SK-N-SH (cell line): ENCODE results near the gene RBM33. TPM values are rescaled to one million over a fixed set of nuclear protein-coding genes. Genes with fewer than 3 reads are reported as not detected.
A peak's percentile ranks its signal among the peaks of the same experiment; 100 is the strongest.

Source experiments
- CTCF ChIA-PET: fragments of 300-600, 350-600 bp; formaldehyde crosslinking; extraction: SDS; loops from one replicate; lab custom pipeline; 2021; lab: Yijun Ruan, JAX
- POLR2A ChIA-PET: fragments of 350-600 bp; sonication (Branson Sonifier 250); formaldehyde crosslinking; extraction: SDS; loops from one replicate; lab custom pipeline; 2020; ENCODE audit warnings: antibody characterized with exemption, inconsistent platforms; lab: Yijun Ruan, JAX
- DNase-seq: peaks from one replicate; pipeline ENCODE4 v3.0.0; 2012
- H2AFZ ChIP-seq: fragments of 200-600 bp; sonication (generic); 2 replicates; pipeline ENCODE4 v1.8.1; 2016; ENCODE audit warnings: antibody characterized with exemption, mild to moderate bottlenecking, low read depth
- H3F3A ChIP-seq: fragments of 200-600 bp; sonication (generic); replicated peaks from 2 replicates; pipeline ENCODE3; 2016; ENCODE audit warnings: antibody characterized with exemption, mild to moderate bottlenecking; ENCODE audit not compliant: insufficient read depth
- H3K27ac ChIP-seq, 2 experiments: fragments of 200-500 bp in 1 of 2; fragments of 200-600 bp in 1 of 2; sonication (Bioruptor generic) in 1 of 2; sonication (generic), shearing (Covaris generic) in 1 of 2; 2 replicates each; pipeline versions ENCODE4 v1.5.1 to v1.6.1; 2014 to 2016; ENCODE audit warnings: low read depth in 2 of 2, inconsistent platforms in 1 of 2, low read length in 1 of 2, mild to moderate bottlenecking in 1 of 2, mixed read lengths in 1 of 2
- H3K27me3 ChIP-seq: fragments of 200-600 bp; sonication (generic), shearing (Covaris generic); 2 replicates; pipeline ENCODE4 v1.6.1; 2016; ENCODE audit warnings: mixed run types; ENCODE audit not compliant: insufficient read depth
- H3K36me3 ChIP-seq, 2 experiments: fragments of 200-500 bp in 1 of 2; fragments of 200-600 bp in 1 of 2; sonication (Bioruptor generic) in 1 of 2; sonication (generic) in 1 of 2; replicated peaks in 1 of 2; 2 replicates each; pipeline versions ENCODE3 to v1.5.1; 2014 to 2016; ENCODE audit warnings: low read length in 1 of 2, mild to moderate bottlenecking in 1 of 2; ENCODE audit not compliant: insufficient read depth in 2 of 2, control insufficient read depth in 1 of 2
- H3K4me1 ChIP-seq, 2 experiments: fragments of 200-500 bp in 1 of 2; fragments of 200-600 bp in 1 of 2; sonication (Bioruptor generic) in 1 of 2; sonication (generic), shearing (Covaris generic) in 1 of 2; 2 replicates each; pipeline versions ENCODE4 v1.5.1 to v1.6.1; 2014 to 2016; ENCODE audit warnings: low read depth in 1 of 2, low read length in 1 of 2, mixed run types in 1 of 2; ENCODE audit not compliant: insufficient read depth in 2 of 2, control insufficient read depth in 1 of 2
- H3K4me2 ChIP-seq: fragments of 200-600 bp; sonication (generic), shearing (Covaris generic); 2 replicates; pipeline ENCODE4 v1.6.1; 2017; ENCODE audit warnings: mixed run types
- H3K4me3 ChIP-seq, 2 experiments: fragments of 200-500 bp in 1 of 2; fragments of 200-600 bp in 1 of 2; sonication (Bioruptor generic) in 1 of 2; sonication (generic), shearing (Covaris generic) in 1 of 2; 2 replicates each; pipeline versions ENCODE4 v1.5.1 to v1.8.1; 2014 to 2016; ENCODE audit warnings: low read depth in 2 of 2, inconsistent platforms in 1 of 2, low read length in 1 of 2, mild to moderate bottlenecking in 1 of 2, mixed read lengths in 1 of 2, moderate library complexity in 1 of 2
- H3K79me2 ChIP-seq: fragments of 200-600 bp; sonication (generic); 2 replicates; pipeline ENCODE4 v1.8.1; 2017; ENCODE audit warnings: mild to moderate bottlenecking; ENCODE audit not compliant: insufficient read depth
- H3K9ac ChIP-seq: fragments of 200-600 bp; sonication (generic); 2 replicates; pipeline ENCODE4 v1.6.1; 2017; ENCODE audit warnings: mixed run types
- H3K9me2 ChIP-seq: fragments of 200-600 bp; sonication (generic); 2 replicates; pipeline ENCODE4 v1.6.1; 2017; ENCODE audit warnings: mixed run types
- H3K9me3 ChIP-seq: fragments of 200-600 bp; sonication (generic); 2 replicates; pipeline ENCODE4 v1.6.1; 2017; ENCODE audit warnings: mixed run types, mild to moderate bottlenecking, moderate library complexity
- H4K20me1 ChIP-seq: fragments of 200-600 bp; sonication (generic); 2 replicates; pipeline ENCODE4 v1.6.1; 2017; ENCODE audit warnings: mild to moderate bottlenecking, mixed run types; ENCODE audit not compliant: insufficient read depth
- CHD2 ChIP-seq: fragments of 150-350 bp; IDR thresholded peaks from 2 replicates; pipeline ENCODE4 v1.6.1; 2018; ENCODE audit warnings: low read length; ENCODE audit not compliant: partially characterized antibody
- ELF1 ChIP-seq: IDR thresholded peaks from 2 replicates; pipeline ENCODE4 v1.4.0; 2012
- FOSL2 ChIP-seq: IDR thresholded peaks from 2 replicates; pipeline ENCODE4 v1.4.0; 2012; ENCODE audit warnings: low read depth, mild to moderate bottlenecking, moderate library complexity, borderline replicate concordance
- FOXJ3 ChIP-seq: sonication (generic); formaldehyde crosslinking; IDR thresholded peaks from 2 replicates; pipeline ENCODE4 v1.5.1; 2020; ENCODE audit warnings: mild to moderate bottlenecking, missing genetic modification reagents
- GABPA ChIP-seq: IDR thresholded peaks from 2 replicates; pipeline ENCODE4 v1.4.0; 2012; ENCODE audit warnings: low read depth, mild to moderate bottlenecking
- GATA2 ChIP-seq: sonication (generic); formaldehyde crosslinking; IDR thresholded peaks from 2 replicates; pipeline ENCODE4 v1.5.0; 2020; ENCODE audit warnings: mild to moderate bottlenecking, missing genetic modification reagents
- JUND ChIP-seq: IDR thresholded peaks from 2 replicates; pipeline ENCODE4 v1.4.0; 2012
- MAX ChIP-seq: IDR thresholded peaks from 2 replicates; pipeline ENCODE4 v1.4.0; 2012; ENCODE audit warnings: low read depth
- MXI1 ChIP-seq: IDR thresholded peaks from 2 replicates; pipeline ENCODE4 v1.6.1; 2012; ENCODE audit warnings: mild to moderate bottlenecking, low read depth, low read length, improper control_type of control experiment
- NFIC ChIP-seq: IDR thresholded peaks from 2 replicates; pipeline ENCODE4 v1.4.0; 2012; ENCODE audit warnings: borderline replicate concordance
- POLR2AphosphoS5 ChIP-seq: IDR thresholded peaks from 2 replicates; pipeline ENCODE4 v1.6.1; 2012; ENCODE audit warnings: low read depth, low read length
- RAD21 ChIP-seq: IDR thresholded peaks from 2 replicates; pipeline ENCODE4 v1.6.1; 2012; ENCODE audit warnings: mild to moderate bottlenecking, low read length
- RCOR1 ChIP-seq: fragments of 150-350 bp; IDR thresholded peaks from 2 replicates; pipeline ENCODE4 v1.6.1; 2017; ENCODE audit warnings: antibody characterized with exemption, low read length
- TAF1 ChIP-seq: IDR thresholded peaks from 2 replicates; pipeline ENCODE4 v1.6.1; 2012; ENCODE audit warnings: low read depth, mild to moderate bottlenecking, low read length, moderate library complexity, borderline replicate concordance
- TCF12 ChIP-seq: IDR thresholded peaks from 2 replicates; pipeline ENCODE4 v1.4.0; 2012
- TEAD4 ChIP-seq: IDR thresholded peaks from 2 replicates; pipeline ENCODE4 v1.4.0; 2012; ENCODE audit warnings: mild to moderate bottlenecking, borderline replicate concordance; ENCODE audit not compliant: insufficient read depth
- WGBS: methylation state at CpG from one replicate; pipeline ENCODE4 v1.1.6; 2017; ENCODE audit warnings: low lambda C conversion rate; 5-methylcytosine and 5-hydroxymethylcytosine counted together
- polyA plus RNA-seq, 3 experiments: library from polyadenylated mRNA; depleted of rRNA; stranded (reverse); fragments of >200 nt; gene quantifications; 2 replicates each; pipeline ENCODE4 v1.2.3, GENCODE V29; 2012
- TF ChIP-seq, protein P1 (sequence below): fragments of 200-600 bp; sonication (generic); IDR thresholded peaks from 2 replicates; pipeline ENCODE4 v1.6.1; 2017; ENCODE audit warnings: antibody characterized with exemption, mild to moderate bottlenecking, moderate library complexity
- TF ChIP-seq, protein P2 (sequence below): fragments of 150-350 bp; IDR thresholded peaks from 2 replicates; pipeline ENCODE4 v1.6.1; 2017; ENCODE audit warnings: antibody characterized with exemption, low read length, low read depth, borderline replicate concordance
- TF ChIP-seq, protein P3 (sequence below): IDR thresholded peaks from 2 replicates; pipeline ENCODE4; 2012
- TF ChIP-seq, protein P4 (sequence below): IDR thresholded peaks from 2 replicates; pipeline ENCODE4 v1.6.1; 2012; ENCODE audit warnings: mild to moderate bottlenecking, low read depth, low read length, moderate library complexity

RBM33 gene
- polyA plus RNA-seq, 1 of the 3 experiments (the other 2 are of a cell fraction): 13.8 TPM

GRCh38 chr7:155669717-155670505 lies 25.4 kb downstream of the RBM33 start:
- peak; percentile 39 for DNase-seq
- Histone ChIP-seq H3K27me3 (no peaks in the 10 kb centered on the region), H3K79me2 (peaks cover 94% of the 10 kb centered on the region), H2AFZ (no peak overlapping the region), H3K9me2 (no peaks in the 10 kb centered on the region), H3K4me2 (peak overlapping the region; percentile 59), H3K9me3 (no peaks in the 10 kb centered on the region), H3K36me3 (peaks cover 17 to 21% of the 10 kb centered on the region in 2 experiments), H3F3A (peaks cover 36% of the 10 kb centered on the region), H3K9ac (no peak overlapping the region), H3K4me1 (peaks cover 20 to 24% of the 10 kb centered on the region in 2 experiments; a peak in 3 of 4 replicates), H3K4me3 (no peak overlapping the region), H3K27ac (peak overlapping the region; percentile 5 to 65), H4K20me1 (peaks cover 84% of the 10 kb centered on the region)
- POLR2A ChIA-PET: no interaction called here
- TF ChIP-seq ELF1 (0 out of 2 replicates have a peak, but pooled peaks have one; percentile 20), GATA2 (no peak), TEAD4 (no peak), RCOR1 (no peak), TCF12 (peak; percentile 86), NFIC (peak; percentile 14; the same call in 1 of the 2 replicates), JUND (peak; percentile 32; the same call in 1 of the 2 replicates), MAX (0 out of 2 replicates have a peak, but pooled peaks have one; percentile 23), TAF1 (no peak)
- TF ChIP-seq, protein P1, sequence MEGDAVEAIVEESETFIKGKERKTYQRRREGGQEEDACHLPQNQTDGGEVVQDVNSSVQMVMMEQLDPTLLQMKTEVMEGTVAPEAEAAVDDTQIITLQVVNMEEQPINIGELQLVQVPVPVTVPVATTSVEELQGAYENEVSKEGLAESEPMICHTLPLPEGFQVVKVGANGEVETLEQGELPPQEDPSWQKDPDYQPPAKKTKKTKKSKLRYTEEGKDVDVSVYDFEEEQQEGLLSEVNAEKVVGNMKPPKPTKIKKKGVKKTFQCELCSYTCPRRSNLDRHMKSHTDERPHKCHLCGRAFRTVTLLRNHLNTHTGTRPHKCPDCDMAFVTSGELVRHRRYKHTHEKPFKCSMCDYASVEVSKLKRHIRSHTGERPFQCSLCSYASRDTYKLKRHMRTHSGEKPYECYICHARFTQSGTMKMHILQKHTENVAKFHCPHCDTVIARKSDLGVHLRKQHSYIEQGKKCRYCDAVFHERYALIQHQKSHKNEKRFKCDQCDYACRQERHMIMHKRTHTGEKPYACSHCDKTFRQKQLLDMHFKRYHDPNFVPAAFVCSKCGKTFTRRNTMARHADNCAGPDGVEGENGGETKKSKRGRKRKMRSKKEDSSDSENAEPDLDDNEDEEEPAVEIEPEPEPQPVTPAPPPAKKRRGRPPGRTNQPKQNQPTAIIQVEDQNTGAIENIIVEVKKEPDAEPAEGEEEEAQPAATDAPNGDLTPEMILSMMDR: no peak
- TF ChIP-seq, protein P2, sequence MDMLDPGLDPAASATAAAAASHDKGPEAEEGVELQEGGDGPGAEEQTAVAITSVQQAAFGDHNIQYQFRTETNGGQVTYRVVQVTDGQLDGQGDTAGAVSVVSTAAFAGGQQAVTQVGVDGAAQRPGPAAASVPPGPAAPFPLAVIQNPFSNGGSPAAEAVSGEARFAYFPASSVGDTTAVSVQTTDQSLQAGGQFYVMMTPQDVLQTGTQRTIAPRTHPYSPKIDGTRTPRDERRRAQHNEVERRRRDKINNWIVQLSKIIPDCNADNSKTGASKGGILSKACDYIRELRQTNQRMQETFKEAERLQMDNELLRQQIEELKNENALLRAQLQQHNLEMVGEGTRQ: no peak
- TF ChIP-seq, protein P3, sequence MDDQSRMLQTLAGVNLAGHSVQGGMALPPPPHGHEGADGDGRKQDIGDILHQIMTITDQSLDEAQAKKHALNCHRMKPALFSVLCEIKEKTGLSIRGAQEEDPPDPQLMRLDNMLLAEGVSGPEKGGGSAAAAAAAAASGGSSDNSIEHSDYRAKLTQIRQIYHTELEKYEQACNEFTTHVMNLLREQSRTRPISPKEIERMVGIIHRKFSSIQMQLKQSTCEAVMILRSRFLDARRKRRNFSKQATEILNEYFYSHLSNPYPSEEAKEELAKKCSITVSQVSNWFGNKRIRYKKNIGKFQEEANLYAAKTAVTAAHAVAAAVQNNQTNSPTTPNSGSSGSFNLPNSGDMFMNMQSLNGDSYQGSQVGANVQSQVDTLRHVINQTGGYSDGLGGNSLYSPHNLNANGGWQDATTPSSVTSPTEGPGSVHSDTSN: 0 out of 2 replicates have a peak, but pooled peaks have one; percentile 18
- CTCF ChIA-PET: interaction anchor here (1.1 to 3.0 kb wide), 3 partner anchors 9 to 71 kb away, joined by 3 to 8 read pairs (median 3); no protein-coding TSS in a partner anchor
- WGBS: 74% methylated on average over 11 of the region's 11 CpGs

DNA sequence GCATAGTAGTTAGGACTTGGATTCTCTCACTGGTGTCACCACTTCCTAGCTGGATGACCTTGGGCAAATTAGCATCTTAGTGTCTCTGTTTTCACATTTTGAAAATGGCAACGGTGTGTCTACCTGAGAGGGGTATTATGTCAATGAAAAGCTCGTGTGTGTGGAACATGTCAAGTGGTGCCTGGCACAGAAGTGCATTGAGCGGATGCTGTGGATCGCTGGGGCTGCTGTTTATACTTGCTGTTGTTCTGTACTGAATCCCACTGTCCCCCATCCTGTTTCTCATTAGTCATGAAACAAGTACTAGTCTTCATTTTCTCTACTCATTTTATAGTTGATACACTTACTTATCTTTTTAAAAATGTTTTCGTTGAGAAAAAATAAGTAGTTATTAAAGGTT lies 26.1 kb downstream of the RBM33 start:
- Histone ChIP-seq H3K9me3 (no peaks in the 10 kb centered on the region), H3K27ac (peak overlapping the region; percentile 5 to 65), H3K9ac (no peak overlapping the region), H3K4me2 (peak overlapping the region; percentile 59), H3K27me3 (no peaks in the 10 kb centered on the region), H3K4me3 (no peak overlapping the region), H2AFZ (no peak overlapping the region), H3K36me3 (peaks cover 17 to 26% of the 10 kb centered on the region in 2 experiments), H3F3A (peaks cover 30% of the 10 kb centered on the region), H3K79me2 (peaks cover 91% of the 10 kb centered on the region), H4K20me1 (peaks cover 78% of the 10 kb centered on the region), H3K4me1 (peaks cover 14 to 21% of the 10 kb centered on the region in 2 experiments; a peak in 3 of 4 replicates), H3K9me2 (no peaks in the 10 kb centered on the region)
- ChIA-PET POLR2A (no interaction called here), CTCF (interaction anchor here (1.2 to 3.0 kb wide), 2 partner anchors 8 to 14 kb away, joined by 3 to 8 read pairs; no protein-coding TSS in a partner anchor)
- no peak for DNase-seq
- WGBS: 39% methylated on average over 5 of the region's 5 CpGs
- TF ChIP-seq POLR2AphosphoS5 (no peak), MAX (no peak), TCF12 (no peak), FOXJ3 (CRISPR knock-in tag) (no peak), FOSL2 (no peak), RAD21 (no peak), GABPA (no peak), CHD2 (no peak), MXI1 (no peak)
- TF ChIP-seq, protein P4, sequence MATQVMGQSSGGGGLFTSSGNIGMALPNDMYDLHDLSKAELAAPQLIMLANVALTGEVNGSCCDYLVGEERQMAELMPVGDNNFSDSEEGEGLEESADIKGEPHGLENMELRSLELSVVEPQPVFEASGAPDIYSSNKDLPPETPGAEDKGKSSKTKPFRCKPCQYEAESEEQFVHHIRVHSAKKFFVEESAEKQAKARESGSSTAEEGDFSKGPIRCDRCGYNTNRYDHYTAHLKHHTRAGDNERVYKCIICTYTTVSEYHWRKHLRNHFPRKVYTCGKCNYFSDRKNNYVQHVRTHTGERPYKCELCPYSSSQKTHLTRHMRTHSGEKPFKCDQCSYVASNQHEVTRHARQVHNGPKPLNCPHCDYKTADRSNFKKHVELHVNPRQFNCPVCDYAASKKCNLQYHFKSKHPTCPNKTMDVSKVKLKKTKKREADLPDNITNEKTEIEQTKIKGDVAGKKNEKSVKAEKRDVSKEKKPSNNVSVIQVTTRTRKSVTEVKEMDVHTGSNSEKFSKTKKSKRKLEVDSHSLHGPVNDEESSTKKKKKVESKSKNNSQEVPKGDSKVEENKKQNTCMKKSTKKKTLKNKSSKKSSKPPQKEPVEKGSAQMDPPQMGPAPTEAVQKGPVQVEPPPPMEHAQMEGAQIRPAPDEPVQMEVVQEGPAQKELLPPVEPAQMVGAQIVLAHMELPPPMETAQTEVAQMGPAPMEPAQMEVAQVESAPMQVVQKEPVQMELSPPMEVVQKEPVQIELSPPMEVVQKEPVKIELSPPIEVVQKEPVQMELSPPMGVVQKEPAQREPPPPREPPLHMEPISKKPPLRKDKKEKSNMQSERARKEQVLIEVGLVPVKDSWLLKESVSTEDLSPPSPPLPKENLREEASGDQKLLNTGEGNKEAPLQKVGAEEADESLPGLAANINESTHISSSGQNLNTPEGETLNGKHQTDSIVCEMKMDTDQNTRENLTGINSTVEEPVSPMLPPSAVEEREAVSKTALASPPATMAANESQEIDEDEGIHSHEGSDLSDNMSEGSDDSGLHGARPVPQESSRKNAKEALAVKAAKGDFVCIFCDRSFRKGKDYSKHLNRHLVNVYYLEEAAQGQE: no peak
